Placental epithelial cell (primary cell): Measurements from ENCODE around the gene TAB3. TPM values are rescaled to one million over a fixed set of nuclear protein-coding genes. Genes with fewer than 3 reads are reported as not detected.

Experiments
- total RNA-seq: library from RNA; depleted of rRNA; stranded (reverse); fragments of >200 nt; gene quantifications from 2 replicates; pipeline ENCODE4 v1.2.3, GENCODE V29; 2012

The TAB3 gene, protein sequence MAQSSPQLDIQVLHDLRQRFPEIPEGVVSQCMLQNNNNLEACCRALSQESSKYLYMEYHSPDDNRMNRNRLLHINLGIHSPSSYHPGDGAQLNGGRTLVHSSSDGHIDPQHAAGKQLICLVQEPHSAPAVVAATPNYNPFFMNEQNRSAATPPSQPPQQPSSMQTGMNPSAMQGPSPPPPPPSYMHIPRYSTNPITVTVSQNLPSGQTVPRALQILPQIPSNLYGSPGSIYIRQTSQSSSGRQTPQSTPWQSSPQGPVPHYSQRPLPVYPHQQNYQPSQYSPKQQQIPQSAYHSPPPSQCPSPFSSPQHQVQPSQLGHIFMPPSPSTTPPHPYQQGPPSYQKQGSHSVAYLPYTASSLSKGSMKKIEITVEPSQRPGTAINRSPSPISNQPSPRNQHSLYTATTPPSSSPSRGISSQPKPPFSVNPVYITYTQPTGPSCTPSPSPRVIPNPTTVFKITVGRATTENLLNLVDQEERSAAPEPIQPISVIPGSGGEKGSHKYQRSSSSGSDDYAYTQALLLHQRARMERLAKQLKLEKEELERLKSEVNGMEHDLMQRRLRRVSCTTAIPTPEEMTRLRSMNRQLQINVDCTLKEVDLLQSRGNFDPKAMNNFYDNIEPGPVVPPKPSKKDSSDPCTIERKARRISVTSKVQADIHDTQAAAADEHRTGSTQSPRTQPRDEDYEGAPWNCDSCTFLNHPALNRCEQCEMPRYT
- total RNA-seq, result 23.9 and 43.7 TPM in 2 replicates

DNA sequence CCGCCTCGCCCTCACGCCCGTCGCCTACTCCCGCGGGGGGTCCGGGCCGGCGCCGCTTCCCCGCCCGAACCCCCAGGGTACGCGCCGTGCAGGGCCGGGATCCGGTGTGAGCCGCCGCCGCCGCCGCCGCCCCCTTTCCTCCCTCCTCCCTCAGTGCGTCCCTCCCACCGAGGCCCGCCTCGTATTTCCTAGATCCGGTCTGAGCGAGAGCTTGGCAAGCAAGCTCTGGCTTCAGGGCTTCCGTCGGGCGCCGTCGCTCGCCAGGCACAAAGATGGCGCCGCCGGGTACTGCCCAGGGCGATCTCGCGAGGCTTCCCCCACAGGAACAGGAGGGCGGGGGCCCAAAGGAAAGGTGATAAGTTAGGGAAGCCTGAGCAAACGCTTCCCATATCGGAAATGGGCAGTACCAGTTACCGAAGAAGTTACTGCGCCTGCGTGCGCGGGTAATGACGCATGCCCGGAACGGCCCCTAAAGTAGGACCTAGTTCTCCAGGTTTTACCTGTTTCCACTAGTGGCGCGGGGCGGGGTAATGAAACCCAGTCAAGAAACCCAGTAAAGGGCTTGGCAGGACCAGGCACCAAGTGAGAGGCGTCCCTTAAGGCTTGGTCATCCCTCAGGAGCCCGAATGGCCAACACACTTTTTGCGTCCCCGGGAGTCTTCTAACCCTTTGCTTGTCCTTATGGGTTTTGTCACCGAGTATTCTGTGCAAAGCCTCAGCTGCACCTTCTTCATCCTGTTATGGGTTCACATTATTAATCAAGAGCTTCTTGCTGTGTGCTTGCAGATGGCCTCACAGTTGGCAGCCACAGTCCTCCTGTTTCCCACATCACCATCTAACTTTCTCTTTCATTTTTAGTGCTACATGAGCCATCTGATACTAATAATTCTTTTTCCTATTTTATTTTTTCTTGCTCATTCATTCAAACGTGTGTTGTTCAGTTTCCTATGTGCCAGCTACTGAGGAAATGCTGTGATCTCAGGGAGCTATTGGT is at the start of gene TAB3:
TSS of gene TAB3 (minus strand) at position 108 of the 994 bp plus-strand sequence. CDS start 29,666 bp downstream, outside the sequence.

Other genes starting within 250 kb of the TAB3 start
- gene GK, start 235.8 kb downstream of the TAB3 start, total RNA-seq, result 0.65 and 1.2 TPM in 2 replicates
- gene FTHL17, start 182.8 kb upstream of the TAB3 start, total RNA-seq, result not detected in 2 replicates